ENCODE data around the gene PLD5.
"Not testable (repeated sequence)": the region's sequence is repeated elsewhere in the genome, so short reads cannot be mapped to it uniquely, and the experiment has no call there.

Gene PLD5

GRCh38 chr1:242133351-242133750 is 391.1 kb downstream of the PLD5 start:
- no peak for DNase-seq

DNA sequence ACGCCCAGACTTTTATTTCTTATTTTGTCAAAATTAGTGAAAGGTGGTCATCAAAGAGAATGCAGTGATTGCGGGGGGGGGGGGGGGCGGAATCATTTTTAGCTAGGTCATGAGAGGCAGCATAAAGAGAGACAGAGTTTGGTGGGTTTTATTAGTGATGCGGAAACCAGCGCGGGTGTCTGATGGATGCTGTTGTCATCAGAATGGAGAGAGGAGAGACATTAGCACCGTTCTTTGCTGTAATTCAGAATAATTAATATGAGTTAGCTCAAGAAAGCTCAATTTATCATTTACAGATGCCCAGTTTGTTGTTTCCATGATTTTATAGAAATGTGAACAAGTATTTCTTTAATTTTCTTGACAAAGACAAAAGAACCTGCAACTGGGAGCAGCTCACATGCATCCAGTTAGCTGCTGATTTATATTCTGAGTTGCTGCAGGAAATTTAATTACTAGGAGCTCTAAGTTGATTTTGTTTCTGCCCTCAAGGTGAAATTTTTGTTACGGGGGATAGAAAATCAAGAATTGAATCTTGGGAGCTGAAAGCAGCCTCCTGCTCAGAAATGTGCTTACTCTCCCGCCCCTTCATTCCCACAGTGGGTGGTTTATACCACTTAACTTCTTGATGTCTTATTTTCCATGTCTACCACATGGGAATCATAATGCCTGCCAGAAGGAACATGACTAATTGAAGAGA is 392.2 kb downstream of the PLD5 start:
- DNase-seq = no peak

DNA sequence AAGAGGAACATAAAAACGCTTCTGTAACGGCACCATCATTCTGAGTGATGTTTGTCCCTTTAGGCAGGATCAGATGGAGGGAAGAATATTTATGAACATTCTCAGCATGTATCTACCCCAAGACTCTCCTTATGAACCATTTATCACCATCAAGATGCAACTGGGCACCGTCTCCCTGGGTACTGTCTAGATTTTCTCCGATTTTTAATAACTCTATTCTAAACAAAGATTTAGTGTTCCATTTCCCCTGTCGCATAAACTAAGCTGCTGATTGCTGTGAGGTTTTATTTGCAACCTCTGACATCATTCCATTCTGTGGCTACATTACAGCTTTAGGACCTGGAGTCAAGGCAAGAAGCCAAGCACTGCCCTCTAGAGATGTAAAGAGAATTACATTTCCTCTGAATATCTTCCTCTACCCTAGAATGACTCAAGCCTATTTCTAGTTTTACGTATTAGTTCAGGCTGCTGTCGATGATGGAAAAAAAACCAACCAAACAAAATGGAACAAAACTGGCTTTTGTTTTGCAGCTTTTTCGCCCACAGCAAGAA is 395.5 kb downstream of the PLD5 start:
- DNase-seq = no peak

- DNase-seq = no peak
Measured at GRCh38 chr1:242120432-242120831, 404.1 kb downstream of the PLD5 start.

DNA sequence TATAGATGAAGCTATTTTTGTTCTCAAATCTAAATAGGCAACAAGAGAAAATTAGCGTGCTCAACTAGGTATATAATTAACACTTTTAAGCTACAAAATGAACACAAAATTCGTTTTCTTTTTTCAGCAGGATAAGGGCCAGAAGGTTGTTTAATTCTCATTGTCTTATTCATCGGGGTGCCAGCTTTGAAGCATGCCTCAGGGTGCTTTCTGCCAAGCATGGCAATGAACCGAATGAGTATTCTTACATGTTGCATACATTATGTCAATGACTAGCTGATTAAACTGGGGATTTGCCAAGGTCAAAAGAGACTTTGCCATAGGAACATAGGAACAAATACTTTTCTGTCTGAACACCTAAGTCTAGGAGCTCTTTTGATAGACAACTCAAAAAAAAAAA is 423.6 kb downstream of the PLD5 start:
- DNase-seq = no peak

DNA sequence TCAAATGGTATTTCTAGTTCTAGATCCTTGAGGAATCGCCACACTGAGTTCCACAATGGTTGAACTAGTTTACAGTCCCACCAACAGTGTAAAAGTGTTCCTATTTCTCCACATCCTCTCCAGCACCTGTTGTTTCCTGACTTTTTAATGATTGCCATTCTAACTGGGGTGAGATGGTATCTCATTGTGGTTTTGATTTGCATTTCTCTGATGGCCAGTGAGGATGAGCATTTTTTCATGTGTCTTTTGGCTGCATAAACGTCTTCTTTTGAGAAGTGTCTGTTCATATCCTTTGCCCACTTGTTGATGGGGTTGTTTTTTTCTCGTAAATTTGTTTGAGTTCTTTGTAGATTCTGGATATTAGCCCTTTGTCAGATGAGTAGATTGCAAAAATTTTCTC is 427.2 kb downstream of the PLD5 start:
- not testable (repeated sequence) for DNase-seq

- no peak for DNase-seq
Measured at GRCh38 chr1:242093116-242093515, 431.4 kb downstream of the PLD5 start.

DNA sequence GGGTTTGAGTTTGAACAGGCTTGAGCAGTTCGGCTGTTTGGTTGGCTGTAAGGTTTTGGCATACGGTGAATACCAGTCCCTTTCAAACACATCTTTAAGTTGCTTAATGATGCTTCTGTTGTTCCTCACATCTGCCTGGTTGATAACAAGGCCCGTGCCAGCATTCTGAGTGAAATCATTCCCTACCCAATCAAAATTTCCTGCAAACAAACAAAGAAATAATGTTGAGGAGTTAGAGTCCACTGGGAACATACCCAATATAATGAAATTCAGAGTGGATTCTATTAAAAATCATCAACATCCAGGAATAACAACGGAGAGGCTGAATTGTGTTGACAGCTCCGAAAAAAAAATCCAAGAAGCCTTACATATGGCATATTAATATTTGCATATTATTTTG is 434.6 kb downstream of the PLD5 start:
- no peak for DNase-seq

DNA sequence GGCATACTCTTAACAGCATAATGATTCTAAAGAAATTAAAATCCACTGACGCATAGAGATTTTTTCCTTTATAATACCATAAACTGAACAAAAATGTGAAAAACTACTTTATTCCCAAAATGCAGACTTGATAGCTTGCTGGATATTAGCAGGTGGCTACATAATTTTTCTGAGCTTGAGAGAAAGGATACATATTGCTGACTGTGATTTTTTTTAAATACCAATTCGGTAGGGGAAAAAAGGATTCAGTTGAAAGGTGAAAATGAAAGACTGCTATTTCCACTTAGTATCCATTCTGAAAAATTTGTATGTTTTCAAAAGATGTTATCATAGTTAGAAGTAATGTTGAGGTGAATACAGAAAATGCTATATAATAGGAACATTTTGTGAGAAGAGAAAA is 435.6 kb downstream of the PLD5 start:
- DNase-seq = no peak

DNA sequence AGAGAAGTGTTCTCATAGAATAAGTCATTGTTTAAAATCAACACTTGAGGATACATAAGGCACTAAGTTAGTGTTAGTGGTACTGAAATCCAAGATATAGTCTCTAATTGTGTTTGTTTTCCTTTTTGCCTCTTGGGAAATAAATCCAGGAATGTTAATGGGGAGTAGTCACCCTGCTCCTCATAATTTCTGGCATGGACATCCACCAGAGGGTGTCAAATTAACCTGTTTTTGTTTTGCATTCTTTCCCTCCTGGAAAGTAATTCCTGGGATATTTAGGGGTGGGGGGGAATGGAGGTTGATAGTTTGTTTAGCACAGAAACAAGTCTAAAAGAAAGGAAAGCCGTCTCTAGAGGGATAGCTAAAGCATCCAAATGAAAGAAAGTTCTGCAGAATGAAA is 437.8 kb downstream of the PLD5 start:
- DNase-seq = no peak

DNA sequence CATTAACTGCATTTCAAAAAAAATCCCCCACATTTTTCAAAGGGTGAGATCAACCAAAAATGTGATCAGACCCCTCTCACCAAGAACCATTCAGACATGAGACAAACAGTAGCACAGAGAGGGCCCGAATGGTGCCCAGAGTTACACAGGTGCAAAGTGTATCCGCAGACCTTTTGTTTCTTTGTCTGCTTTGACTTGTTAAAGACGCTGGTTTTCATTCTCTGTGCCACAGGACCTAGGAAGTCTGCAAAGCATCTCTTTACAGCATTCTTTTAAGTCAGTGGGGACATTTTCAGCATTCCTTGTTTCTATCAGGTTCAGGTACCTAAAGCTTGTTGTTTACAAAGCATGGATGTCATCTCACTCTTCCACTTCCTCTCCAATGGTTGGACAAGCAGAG is 438.4 kb downstream of the PLD5 start:
- DNase-seq = no peak

GRCh38 chr1:242083742-242084141 is 440.8 kb downstream of the PLD5 start:
- no peak for DNase-seq

GRCh38 chr1:242081446-242081845 is 443.1 kb downstream of the PLD5 start:
- no peak for DNase-seq

GRCh38 chr1:242065813-242066212 is 458.7 kb downstream of the PLD5 start:
- no peak for DNase-seq

GRCh38 chr1:242062271-242062670 is 462.2 kb downstream of the PLD5 start:
- DNase-seq = no peak

- no peak for DNase-seq
Measured at GRCh38 chr1:242059976-242060375, 464.5 kb downstream of the PLD5 start.

GRCh38 chr1:242058582-242058981 is 465.9 kb downstream of the PLD5 start:
- DNase-seq = not testable (repeated sequence)

DNA sequence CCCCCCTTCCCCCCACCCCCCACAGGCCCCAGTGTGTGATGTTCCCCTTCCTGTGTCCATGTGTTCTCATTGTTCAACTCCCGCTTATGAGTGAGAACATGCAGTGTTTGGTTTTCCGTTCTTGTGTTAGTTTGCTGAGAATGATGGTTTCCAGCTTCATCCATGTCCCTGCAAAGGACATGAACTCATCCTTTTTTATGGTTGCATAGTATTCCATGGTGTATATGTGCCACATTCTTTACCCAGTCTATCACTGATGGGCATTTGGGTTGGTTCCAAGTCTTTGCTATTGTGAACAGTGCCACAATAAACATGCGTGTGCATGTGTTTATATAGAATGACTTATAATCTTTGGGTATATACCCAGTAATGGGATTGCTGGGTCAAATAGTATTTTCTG is 466.3 kb downstream of the PLD5 start:
- DNase-seq = not testable (repeated sequence)

DNA sequence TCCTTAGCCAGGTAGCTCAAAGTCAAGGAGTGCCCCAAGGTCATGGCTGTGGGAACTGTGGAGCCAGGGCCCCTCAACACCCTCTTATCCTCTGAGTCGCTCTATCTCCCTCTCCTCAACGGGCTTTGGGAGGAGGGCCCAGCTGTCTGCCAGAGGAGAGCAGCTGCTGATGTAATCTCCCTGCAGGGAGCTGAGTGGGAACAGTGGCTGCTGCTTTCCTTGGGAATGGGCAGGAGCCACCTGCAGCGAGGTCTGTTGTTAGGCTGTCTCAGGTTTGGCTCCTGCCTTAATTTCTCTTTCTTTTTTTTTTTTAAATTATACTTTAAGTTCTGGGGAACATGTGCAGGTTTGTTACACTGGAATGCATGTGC is 466.8 kb downstream of the PLD5 start:
- DNase-seq = no peak

DNA sequence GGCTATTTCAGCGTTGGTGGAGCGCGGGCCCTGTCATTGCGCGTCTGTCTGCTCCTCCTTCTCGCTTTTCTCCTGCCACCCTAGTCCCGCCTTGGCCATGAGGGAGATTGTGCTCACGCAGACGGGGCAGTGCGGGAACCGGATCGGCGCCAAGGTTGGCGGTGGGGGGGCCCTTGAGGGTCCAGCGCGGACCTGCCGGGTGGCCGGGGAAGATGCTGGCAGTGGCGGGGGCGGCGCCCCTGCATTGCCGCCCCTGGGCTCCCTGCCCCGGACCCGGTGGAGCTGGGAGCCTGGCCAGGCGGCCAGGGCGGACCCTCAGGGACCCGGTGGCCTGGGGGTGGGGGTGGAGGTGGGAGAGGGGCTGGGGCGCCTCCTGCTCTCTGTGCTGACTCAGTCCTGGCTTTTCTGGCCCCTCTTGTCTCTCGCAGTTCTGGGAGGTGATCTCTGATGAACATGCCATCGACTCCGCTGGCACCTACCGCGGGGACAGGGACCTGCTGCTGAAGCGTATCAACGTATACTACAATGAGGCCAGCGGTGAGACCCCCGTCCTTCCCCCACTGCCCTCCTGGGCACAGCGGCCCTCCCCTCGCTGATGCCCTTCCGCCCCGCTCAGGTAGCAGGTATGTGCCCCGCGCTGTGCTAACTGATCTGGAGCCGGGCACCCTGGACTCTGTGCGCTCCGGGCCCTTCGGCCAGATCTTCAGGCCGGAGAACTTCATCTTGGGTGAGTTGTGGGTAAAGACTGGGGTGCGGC is 467.3 kb downstream of the PLD5 start:
- no peak for DNase-seq

- DNase-seq = no peak
Measured at GRCh38 chr1:242055749-242056320, 468.7 kb downstream of the PLD5 start.

- no peak for DNase-seq
Measured at GRCh38 chr1:242043165-242043564, 481.3 kb downstream of the PLD5 start.

DNA sequence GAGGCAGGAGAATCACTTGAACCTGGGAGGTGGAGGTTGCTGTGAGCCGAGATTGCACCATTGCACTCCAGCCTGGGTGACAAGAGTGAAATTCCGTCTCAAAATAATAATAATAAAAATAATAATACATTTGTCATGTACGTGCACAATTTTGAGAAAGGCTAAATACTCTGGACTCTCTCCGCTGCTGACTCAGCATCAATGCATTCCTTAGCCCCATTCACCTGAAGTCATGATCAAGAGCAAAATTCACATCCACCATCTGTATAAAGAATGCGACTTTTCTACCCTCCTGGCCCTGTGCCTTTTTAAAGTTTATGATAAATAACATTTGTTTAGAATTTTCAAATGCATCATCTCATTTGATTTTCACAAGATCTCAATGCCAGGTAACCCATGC is 490.1 kb downstream of the PLD5 start:
- DNase-seq = no peak

DNA sequence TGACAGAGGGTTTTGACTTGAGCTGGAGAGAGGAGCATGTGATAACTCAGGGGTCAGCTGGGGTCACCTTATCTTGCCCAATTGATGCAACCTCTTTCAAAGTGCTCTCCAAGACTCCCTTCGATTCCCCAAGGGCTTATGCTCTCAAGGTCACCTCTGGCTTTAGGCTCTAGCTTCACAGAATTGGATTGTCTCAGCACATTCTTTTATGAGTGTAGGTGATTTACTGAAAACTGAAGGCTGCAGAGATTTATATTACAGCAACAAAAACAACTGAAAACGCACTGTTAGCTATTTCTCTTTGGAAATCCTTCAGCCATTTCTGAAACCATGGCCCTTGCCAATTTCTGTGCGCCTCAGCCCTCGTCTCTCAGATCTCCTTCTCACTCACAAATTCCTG is 491.1 kb downstream of the PLD5 start:
- no peak for DNase-seq
